ENCODE measurements around the gene GNL2. TPM values are rescaled to one million over a fixed set of nuclear protein-coding genes. Genes with fewer than 3 reads are reported as not detected.
"Not testable (repeated sequence)": the region's sequence is repeated elsewhere in the genome, so short reads cannot be mapped to it uniquely, and the experiment has no call there.

GNL2 gene
- total RNA-seq, 1 experiment from 2014 or later, result 31.0 TPM

- DNase-seq (ENCODE audit: low read depth), result no peak
- in situ Hi-C loops (cut with HindIII; ENCODE audit: low pct_unique_long_range_greater_than_20kb, low sequenced_read_pairs), result no loop called here
Observed at GRCh38 chr1:37567023-37567422, 28.7 kb downstream of the GNL2 start.

GRCh38 chr1:37564892-37565291, 30.8 kb downstream of the GNL2 start:
- DNase-seq (ENCODE audit: low read depth), result no peak
- in situ Hi-C loops (cut with HindIII; ENCODE audit: low pct_unique_long_range_greater_than_20kb, low sequenced_read_pairs), result no loop called here

- in situ Hi-C loops (cut with HindIII; ENCODE audit: low pct_unique_long_range_greater_than_20kb, low sequenced_read_pairs), result no loop called here
- DNase-seq (ENCODE audit: low read depth), result no peak
Observed at GRCh38 chr1:37562984-37563383, 32.8 kb downstream of the GNL2 start.

- DNase-seq (ENCODE audit: low read depth), result no peak
- in situ Hi-C loops (cut with HindIII; ENCODE audit: low pct_unique_long_range_greater_than_20kb, low sequenced_read_pairs), result no loop called here
Observed at GRCh38 chr1:37561133-37562132, 34.3 kb downstream of the GNL2 start.

GRCh38 chr1:37560401-37561132, 35.2 kb downstream of the GNL2 start:
- in situ Hi-C loops (cut with HindIII; ENCODE audit: low pct_unique_long_range_greater_than_20kb, low sequenced_read_pairs), result no loop called here
- DNase-seq (ENCODE audit: low read depth), result no peak

GRCh38 chr1:37559957-37560379, 35.8 kb downstream of the GNL2 start:
- in situ Hi-C loops (cut with HindIII; ENCODE audit: low pct_unique_long_range_greater_than_20kb, low sequenced_read_pairs); DNase-seq (ENCODE audit: low read depth): not testable (repeated sequence)

- in situ Hi-C loops (cut with HindIII; ENCODE audit: low pct_unique_long_range_greater_than_20kb, low sequenced_read_pairs), result no loop called here
- no peak for DNase-seq (ENCODE audit: low read depth)
Observed at GRCh38 chr1:37559080-37559479, 36.7 kb downstream of the GNL2 start.

GRCh38 chr1:37558411-37558810, 37.3 kb downstream of the GNL2 start:
- no peak for DNase-seq (ENCODE audit: low read depth)
- in situ Hi-C loops (cut with HindIII; ENCODE audit: low pct_unique_long_range_greater_than_20kb, low sequenced_read_pairs), result no loop called here

- no peak for DNase-seq (ENCODE audit: low read depth)
- in situ Hi-C loops (cut with HindIII; ENCODE audit: low pct_unique_long_range_greater_than_20kb, low sequenced_read_pairs), result no loop called here
Observed at GRCh38 chr1:37557402-37557801, 38.3 kb downstream of the GNL2 start.

GRCh38 chr1:37556712-37557196, 39.0 kb downstream of the GNL2 start, which contains the start of gene DNALI1:
Gene DNALI1 (plus strand): TSS chr1:37556940. CDS start chr1:37556995, 55 bp downstream.
- DNase-seq (ENCODE audit: low read depth), result peak; percentile 74
- in situ Hi-C loops (cut with HindIII; ENCODE audit: low pct_unique_long_range_greater_than_20kb, low sequenced_read_pairs), result no loop called here

GRCh38 chr1:37553927-37554808, 41.6 kb downstream of the GNL2 start, which contains the start of gene SNIP1:
Gene SNIP1 (minus strand): TSS chr1:37554293. CDS start chr1:37554229, 64 bp downstream.
- peak; percentile 81 for DNase-seq (ENCODE audit: low read depth)
- in situ Hi-C loops (cut with HindIII; ENCODE audit: low pct_unique_long_range_greater_than_20kb, low sequenced_read_pairs), result no loop called here

GRCh38 chr1:37553598-37553926, 42.2 kb downstream of the GNL2 start:
- in situ Hi-C loops (cut with HindIII; ENCODE audit: low pct_unique_long_range_greater_than_20kb, low sequenced_read_pairs), result no loop called here
- DNase-seq (ENCODE audit: low read depth), result no peak

GRCh38 chr1:37549341-37549740, 46.4 kb downstream of the GNL2 start:
- in situ Hi-C loops (cut with HindIII; ENCODE audit: low pct_unique_long_range_greater_than_20kb, low sequenced_read_pairs), result no loop called here
- no peak for DNase-seq (ENCODE audit: low read depth)

GRCh38 chr1:37545019-37545418, 50.7 kb downstream of the GNL2 start:
- no peak for DNase-seq (ENCODE audit: low read depth)
- in situ Hi-C loops (cut with HindIII; ENCODE audit: low pct_unique_long_range_greater_than_20kb, low sequenced_read_pairs), result no loop called here

GRCh38 chr1:37544530-37544929, 51.2 kb downstream of the GNL2 start:
- no peak for DNase-seq (ENCODE audit: low read depth)
- in situ Hi-C loops (cut with HindIII; ENCODE audit: low pct_unique_long_range_greater_than_20kb, low sequenced_read_pairs), result no loop called here

GRCh38 chr1:37540036-37540785, 55.5 kb downstream of the GNL2 start:
- in situ Hi-C loops (cut with HindIII; ENCODE audit: low pct_unique_long_range_greater_than_20kb, low sequenced_read_pairs), result no loop called here
- no peak for DNase-seq (ENCODE audit: low read depth)

GRCh38 chr1:37539154-37539553, 56.6 kb downstream of the GNL2 start:
- in situ Hi-C loops (cut with HindIII; ENCODE audit: low pct_unique_long_range_greater_than_20kb, low sequenced_read_pairs); DNase-seq (ENCODE audit: low read depth): not testable (repeated sequence)
